GM12878 (cell line): ENCODE data around the gene S1PR4. TPM values are rescaled to one million over a fixed set of nuclear protein-coding genes. Genes with fewer than 3 reads are reported as not detected.

Experiments
- ATAC-seq: fragments of 200-7000 bp; cut with Tn5 transposase; 3 replicates; pipeline ENCODE4 v1.9.1; 2020; ENCODE audit warnings: mild to moderate bottlenecking, moderate library complexity
- BruUV-seq: library from RNA; stranded (reverse); fragments of 400-500 nt; replicated peaks from 2 replicates; lab custom pipeline; 2021; lab: Mats Ljungman, UMichigan
- CTCF ChIA-PET: fragments of 300-600 bp; sonication (Branson Sonifier 250); formaldehyde crosslinking; extraction: SDS; loops from one replicate; lab custom pipeline; 2021; ENCODE audit warnings: inconsistent platforms; lab: Yijun Ruan, JAX
- POLR2A ChIA-PET: fragments of 350-600 bp; formaldehyde crosslinking; extraction: SDS; loops from one replicate; lab custom pipeline; 2021; ENCODE audit warnings: inconsistent platforms; lab: Charles Lee
- RAD21 ChIA-PET: fragments of 300-600 bp; sonication (Branson Sonifier 250); formaldehyde crosslinking; loops from one replicate; lab custom pipeline; 2023; ENCODE audit warnings: antibody characterized with exemption; ENCODE audit not compliant: unreplicated experiment; lab: Charles Lee
- SMC1A ChIA-PET: fragments of 300-600 bp; sonication (Branson Sonifier 250); formaldehyde crosslinking; loops from one replicate; lab custom pipeline; 2023; ENCODE audit not compliant: unreplicated experiment, uncharacterized antibody; lab: Charles Lee
- DNase-seq: peaks from one replicate; pipeline ENCODE4 v3.0.0-alpha.2; 2011; ENCODE audit warnings: low read depth, low spot score
- FAIRE-seq: peaks from 3 replicates; lab custom pipeline; 2011; peaks lifted over from hg19 to GRCh38; lab: Jason Lieb, UNC
- H2AFZ ChIP-seq: 2 replicates; pipeline ENCODE4 v1.6.0; 2011; ENCODE audit warnings: low read depth, low read length, control low read depth; ENCODE audit not compliant: control insufficient read depth
- H3K27ac ChIP-seq: 2 replicates; pipeline ENCODE4 v1.5.1; 2011; ENCODE audit warnings: control low read depth; ENCODE audit not compliant: control insufficient read depth, insufficient read depth
- H3K27me3 ChIP-seq, 2 experiments: replicated peaks in 1 of 2; 2 replicates each; pipeline versions ENCODE4 v1.6.0 to v1.6.1; 2011; ENCODE audit warnings: low read length in 1 of 2; ENCODE audit not compliant: control insufficient read depth in 2 of 2, insufficient read depth in 2 of 2
- H3K36me3 ChIP-seq, 2 experiments: 2 replicates each; pipeline ENCODE4 v1.5.1; 2011; ENCODE audit warnings: low read length in 1 of 2; ENCODE audit not compliant: control insufficient read depth in 2 of 2, insufficient read depth in 2 of 2
- H3K4me1 ChIP-seq: 2 replicates; pipeline ENCODE4 v1.6.1; 2011; ENCODE audit warnings: mild to moderate bottlenecking, low read length, moderate library complexity, mixed read lengths; ENCODE audit not compliant: control insufficient read depth, insufficient read depth
- H3K4me2 ChIP-seq: 2 replicates; pipeline ENCODE4 v1.6.0; 2011; ENCODE audit warnings: control low read depth; ENCODE audit not compliant: control insufficient read depth, insufficient read depth
- H3K4me3 ChIP-seq: fragments of 200-600 bp; sonication (generic); 2 replicates; pipeline ENCODE4 v1.5.1; 2016
- H3K79me2 ChIP-seq: 2 replicates; pipeline ENCODE4 v1.6.0; 2011; ENCODE audit warnings: low read length; ENCODE audit not compliant: control insufficient read depth, insufficient read depth
- H3K9ac ChIP-seq: 2 replicates; pipeline ENCODE4 v1.8.0; 2011; ENCODE audit warnings: low read length, control low read depth, mixed read lengths; ENCODE audit not compliant: control insufficient read depth, insufficient read depth
- H3K9me3 ChIP-seq: replicated peaks from 3 replicates; pipeline ENCODE4 v1.5.1; 2011; ENCODE audit warnings: mild to moderate bottlenecking, low read length; ENCODE audit not compliant: control insufficient read depth, insufficient read depth
- H4K20me1 ChIP-seq: 2 replicates; pipeline ENCODE4 v1.6.0; 2011; ENCODE audit not compliant: control insufficient read depth, insufficient read depth
- DPF2 ChIP-seq: fragments of 450-650 bp; IDR thresholded peaks from 2 replicates; pipeline ENCODE4 v1.6.1; 2017; ENCODE audit warnings: mild to moderate bottlenecking
- GATAD2B ChIP-seq: fragments of 450-650 bp; conservative IDR thresholded peaks from 2 replicates; pipeline ENCODE4 v1.6.1; 2017; ENCODE audit warnings: low read depth, mild to moderate bottlenecking, moderate library complexity
- MXI1 ChIP-seq: fragments of 150-350 bp; IDR thresholded peaks from 2 replicates; pipeline ENCODE4 v1.6.1; 2011; ENCODE audit warnings: low read depth, mild to moderate bottlenecking, inconsistent platforms, low read length, improper control_type of control experiment
- NR2C1 ChIP-seq: fragments of 450-650 bp; IDR thresholded peaks from 2 replicates; pipeline ENCODE4 v1.6.1; 2017; ENCODE audit warnings: antibody characterized with exemption, mild to moderate bottlenecking, moderate library complexity
- NRF1 ChIP-seq: conservative IDR thresholded peaks from 2 replicates; pipeline ENCODE4 v1.6.1; 2011; ENCODE audit warnings: mild to moderate bottlenecking, low read depth, low read length, improper control_type of control experiment
- POLR2A ChIP-seq: IDR thresholded peaks from 2 replicates; pipeline ENCODE4 v1.6.1; 2011; ENCODE audit warnings: low read depth, mild to moderate bottlenecking, low read length
- RB1 ChIP-seq: fragments of 450-650 bp; formaldehyde crosslinking; IDR thresholded peaks from 2 replicates; pipeline ENCODE4 v1.6.1; 2017; ENCODE audit warnings: mild to moderate bottlenecking, borderline replicate concordance
- WRNIP1 ChIP-seq: IDR thresholded peaks from 2 replicates; pipeline ENCODE4 v1.6.1; 2011; ENCODE audit warnings: low read depth, low read length, improper control_type of control experiment, borderline replicate concordance
- YBX1 ChIP-seq: fragments of 450-650 bp; IDR thresholded peaks from 2 replicates; pipeline ENCODE4 v1.6.1; 2016; ENCODE audit warnings: antibody characterized with exemption
- ZNF274 ChIP-seq: IDR thresholded peaks from one replicate; pipeline ENCODE4 v1.8.0; 2011; ENCODE audit not compliant: insufficient read length, insufficient read depth
- WGBS: methylation state at CpG from one replicate; pipeline ENCODE4 v1.1.6; 2016; ENCODE audit warnings: low lambda C conversion rate; ENCODE audit not compliant: insufficient replicate concordance, insufficient coverage; ENCODE audit errors: missing lambda C conversion rate; 5-methylcytosine and 5-hydroxymethylcytosine counted together
- in situ Hi-C: fragments of 300-500 bp; cut with MboI; formaldehyde crosslinking; loops from 9 replicates; pipeline ENCODE4 v1.14.3; 2018; ENCODE audit warnings: mixed read lengths
- intact Hi-C: fragments of 100-400 bp; cut with micrococcal nuclease; formaldehyde crosslinking; loops from one replicate; pipeline ENCODE4 v1.14.2; 2022; ENCODE audit not compliant: unreplicated experiment
- polyA plus RNA-seq, 11 experiments: library from polyadenylated mRNA; depleted of rRNA in 4 of 11; unstranded in 6 of 11; stranded (reverse) in 5 of 11; fragments of >200 nt; fragmentation: Nextera tagmentation in 4 of 11; fragmentation: Illumina TruSeq in 1 of 11; extraction: Ambion mirVana in 4 of 11; extraction: Trizol in 1 of 11; gene quantifications; 1 replicate in 1 of 11; 2 replicates in 10 of 11; pipeline versions ENCODE4 v1.2.1 to v1.2.3, GENCODE V29; 2011 to 2016; ENCODE audit warnings: inconsistent platforms in 2 of 11, missing spikeins in 2 of 11, low read depth in 1 of 11
- total RNA-seq, 4 experiments: library from RNA; depleted of rRNA in 3 of 4; stranded (reverse); fragments of >200 nt in 3 of 4; fragmentation: Illumina TruSeq in 1 of 4; extraction: Trizol in 1 of 4; gene quantifications; 2 replicates each; pipeline versions ENCODE4 v1.2.1 to v1.2.3, GENCODE V29; 2013 to 2021
- TF ChIP-seq, protein P1 (sequence below): fragments of 450-650 bp; IDR thresholded peaks from 2 replicates; pipeline ENCODE4 v1.6.1; 2014; ENCODE audit warnings: mild to moderate bottlenecking
- TF ChIP-seq, protein P2 (sequence below): fragments of 450-650 bp; IDR thresholded peaks from 2 replicates; pipeline ENCODE4 v1.6.1; 2016; ENCODE audit warnings: mild to moderate bottlenecking

Gene S1PR4
- total and polyA plus RNA-seq, 10 of the 15 experiments (the other 5 are each of a cell fraction or from before 2014, with no cell fraction given) = 0.19 to 57.7 (median 32.4) TPM; not detected in 1

DNA sequence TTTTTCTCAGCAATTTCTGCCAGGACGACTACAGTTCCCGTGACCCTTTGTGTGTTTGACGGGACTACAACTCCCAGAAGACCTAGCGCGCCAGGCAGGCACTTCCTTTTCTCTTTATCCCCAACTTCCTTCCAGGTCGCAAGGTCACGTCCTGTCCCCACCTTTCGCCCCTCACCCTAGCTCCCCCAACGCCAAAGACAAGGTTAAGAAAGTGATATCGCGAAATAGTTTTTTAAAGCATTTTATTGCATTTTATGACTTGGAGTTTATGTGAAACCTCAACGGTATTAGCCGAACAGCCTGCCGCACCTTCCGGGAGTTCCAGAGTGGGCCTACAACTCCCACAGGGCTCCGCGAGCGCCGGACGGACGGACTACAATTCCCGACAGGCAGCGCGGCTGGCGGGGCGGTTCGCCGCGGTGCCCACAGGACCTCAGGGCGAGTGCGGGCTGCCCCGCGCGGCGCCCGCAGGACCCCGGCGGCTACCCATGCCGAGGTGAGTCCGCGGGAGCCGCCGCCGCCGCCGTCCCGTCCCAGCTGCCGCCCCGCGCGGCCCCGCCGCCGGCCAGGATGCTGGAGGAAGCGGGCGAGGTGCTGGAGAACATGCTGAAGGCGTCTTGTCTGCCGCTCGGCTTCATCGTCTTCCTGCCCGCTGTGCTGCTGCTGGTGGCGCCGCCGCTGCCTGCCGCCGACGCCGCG is 7.0 kb downstream of the S1PR4 start, which contains the start of gene NCLN (continued):
- TF ChIP-seq, protein P1, sequence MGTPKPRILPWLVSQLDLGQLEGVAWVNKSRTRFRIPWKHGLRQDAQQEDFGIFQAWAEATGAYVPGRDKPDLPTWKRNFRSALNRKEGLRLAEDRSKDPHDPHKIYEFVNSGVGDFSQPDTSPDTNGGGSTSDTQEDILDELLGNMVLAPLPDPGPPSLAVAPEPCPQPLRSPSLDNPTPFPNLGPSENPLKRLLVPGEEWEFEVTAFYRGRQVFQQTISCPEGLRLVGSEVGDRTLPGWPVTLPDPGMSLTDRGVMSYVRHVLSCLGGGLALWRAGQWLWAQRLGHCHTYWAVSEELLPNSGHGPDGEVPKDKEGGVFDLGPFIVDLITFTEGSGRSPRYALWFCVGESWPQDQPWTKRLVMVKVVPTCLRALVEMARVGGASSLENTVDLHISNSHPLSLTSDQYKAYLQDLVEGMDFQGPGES = no peak
- TF ChIP-seq, protein P2, sequence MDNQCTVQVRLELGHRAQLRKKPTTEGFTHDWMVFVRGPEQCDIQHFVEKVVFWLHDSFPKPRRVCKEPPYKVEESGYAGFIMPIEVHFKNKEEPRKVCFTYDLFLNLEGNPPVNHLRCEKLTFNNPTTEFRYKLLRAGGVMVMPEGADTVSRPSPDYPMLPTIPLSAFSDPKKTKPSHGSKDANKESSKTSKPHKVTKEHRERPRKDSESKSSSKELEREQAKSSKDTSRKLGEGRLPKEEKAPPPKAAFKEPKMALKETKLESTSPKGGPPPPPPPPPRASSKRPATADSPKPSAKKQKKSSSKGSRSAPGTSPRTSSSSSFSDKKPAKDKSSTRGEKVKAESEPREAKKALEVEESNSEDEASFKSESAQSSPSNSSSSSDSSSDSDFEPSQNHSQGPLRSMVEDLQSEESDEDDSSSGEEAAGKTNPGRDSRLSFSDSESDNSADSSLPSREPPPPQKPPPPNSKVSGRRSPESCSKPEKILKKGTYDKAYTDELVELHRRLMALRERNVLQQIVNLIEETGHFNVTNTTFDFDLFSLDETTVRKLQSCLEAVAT = no peak

DNA sequence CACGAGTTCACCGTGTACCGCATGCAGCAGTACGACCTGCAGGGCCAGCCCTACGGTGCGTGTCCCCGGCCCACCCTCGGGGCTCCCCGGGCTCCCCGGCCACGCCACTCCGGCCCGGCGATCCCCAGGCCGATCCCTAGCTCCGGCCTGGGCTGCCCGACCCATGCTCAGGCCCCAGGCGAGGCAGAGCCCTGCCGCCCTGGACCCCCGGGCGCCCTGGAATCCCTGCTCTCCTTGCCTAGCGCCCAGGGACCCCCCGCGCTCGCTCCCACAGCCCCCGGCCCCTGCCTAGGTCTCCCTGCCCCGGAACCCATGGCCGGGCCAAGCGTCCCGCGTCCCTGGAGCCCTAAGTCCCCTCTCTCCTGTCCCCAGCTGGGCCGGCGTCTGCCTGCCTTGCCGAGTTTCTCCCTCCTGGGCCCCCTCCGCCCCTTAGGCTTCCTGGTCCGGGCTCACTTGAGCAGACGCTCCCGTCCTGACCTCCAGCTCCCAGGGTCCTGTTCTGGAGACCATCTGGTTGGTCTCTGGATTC is 7.7 kb downstream of the S1PR4 start:
- Histone ChIP-seq H4K20me1 (no peaks in the 10 kb centered on the region), H3K27ac (peak overlapping the region; percentile 94)
- DNase-seq = no peak

More for the DNA sequence above, 7.7 kb downstream of the S1PR4 start:
- RAD21 ChIA-PET = interaction anchor here (0.9 kb wide), 1 partner anchor 236 kb away, joined by 3 read pairs; no protein-coding TSS in a partner anchor
- Histone ChIP-seq H3K4me1 (peaks cover 14% of the 10 kb centered on the region), H3K9me3 (no peaks in the 10 kb centered on the region), H3K9ac (peak overlapping the region; percentile 91), H3K79me2 (peaks cover 59% of the 10 kb centered on the region), H3K36me3 (peaks cover 0 to 3% of the 10 kb centered on the region in 2 experiments; a peak in 1 of 4 replicates), H3K4me2 (peak overlapping the region; percentile 99), H3K4me3 (peak overlapping the region; percentile 76), H2AFZ (peak overlapping the region; percentile 82), H3K27me3 (no peaks in the 10 kb centered on the region)
- no peak for FAIRE-seq
- peak; percentile 53 for ATAC-seq
- POLR2A ChIA-PET = interaction anchor here (0.9 to 1.2 kb wide), 2 partner anchors 11 to 236 kb away, joined by 3 to 5 read pairs; no protein-coding TSS in a partner anchor
- CTCF ChIA-PET = interaction anchor here (1.1 kb wide), 1 partner anchor 22 kb away, joined by 3 read pairs; no protein-coding TSS in a partner anchor
- intact Hi-C loops (no loop called here), in situ Hi-C loops (no loop called here)
- no TSS peak for BruUV-seq
- WGBS = 2% methylated on average over 10 of the region's 38 CpGs
- TF ChIP-seq RB1 (0 out of 2 replicates have a peak, but pooled peaks have one; percentile 13), MXI1 (peak; percentile 18; the same call in 1 of the 2 replicates), DPF2 (0 out of 2 replicates have a peak, but pooled peaks have one; percentile 15), ZNF274 (no peak), WRNIP1 (no peak), GATAD2B (peak; percentile 38; the same call in 1 of the 2 replicates), YBX1 (no peak), POLR2A (peak; percentile 16; the same call in 1 of the 2 replicates), NR2C1 (no peak), NRF1 (no peak)
- SMC1A ChIA-PET = interaction anchor here (1.6 kb wide), 1 partner anchor 15 kb away, joined by 4 read pairs; no protein-coding TSS in a partner anchor
